ENCODE results near the gene ABCB10.

- no peak for TF ChIP-seq EZH2 (IDR thresholded peaks at IDR 0.05; ENCODE audit: insufficient read depth, poor library complexity, severe bottlenecking)
- TF ChIP-seq EZH2phosphoT487 (IDR thresholded peaks at IDR 0.05; ENCODE audit: insufficient read depth, low read depth), result no peak
Measured at GRCh38 chr1:229579059-229579673, 20.7 kb upstream of the ABCB10 start.
